22Rv1 (cell line): ENCODE data around the gene ZNF880.

Source experiments
- CTCF ChIP-seq: fragments of 450-650 bp; IDR thresholded peaks from 2 replicates; pipeline ENCODE4 v1.5.1; 2017; ENCODE audit warnings: mild to moderate bottlenecking
- ZFX ChIP-seq: fragments of 450-650 bp; IDR thresholded peaks from 2 replicates; pipeline ENCODE4 v1.6.1; 2017; ENCODE audit warnings: antibody characterized with exemption, borderline replicate concordance

- TF ChIP-seq CTCF (no peak), ZFX (no peak)
These were observed at the start of gene ZNF880 for GRCh38 chr19:52369559-52370340.
